GM19240 (cell line): Measurements from ENCODE around the gene ATP1A2.

Experiments
- DNase-seq: peaks from one replicate; pipeline ENCODE4 v3.0.0; 2011; ENCODE audit warnings: low spot score; ENCODE audit not compliant: insufficient read length

ATP1A2 gene

DNA sequence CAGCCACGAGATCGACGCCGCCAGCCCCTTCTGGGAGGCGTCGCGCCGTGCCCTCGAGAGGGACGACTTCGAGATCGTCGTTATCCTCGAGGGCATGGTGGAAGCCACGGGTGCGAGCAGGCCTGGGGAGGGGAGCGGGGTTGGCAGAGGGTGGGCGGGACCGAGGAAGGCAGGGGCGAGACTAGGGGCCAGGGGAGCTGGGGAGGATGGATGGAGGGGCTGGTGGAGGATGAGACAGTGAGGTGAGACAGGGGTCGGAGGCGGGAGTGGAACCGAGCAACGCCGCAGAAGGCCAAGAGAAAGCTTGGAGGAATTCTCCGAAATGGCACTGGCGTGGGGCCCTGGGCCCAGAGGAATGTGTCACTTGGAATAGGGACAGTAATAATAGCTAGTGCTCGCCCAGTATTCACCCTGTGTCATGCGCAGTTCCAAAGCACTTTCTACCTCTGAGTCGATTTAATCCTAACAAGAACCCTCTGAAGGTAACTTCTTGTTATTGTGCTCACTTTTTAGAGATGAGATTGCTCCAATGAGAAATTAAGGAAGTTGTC is 30.7 kb upstream of the ATP1A2 start:
- no peak for DNase-seq

DNA sequence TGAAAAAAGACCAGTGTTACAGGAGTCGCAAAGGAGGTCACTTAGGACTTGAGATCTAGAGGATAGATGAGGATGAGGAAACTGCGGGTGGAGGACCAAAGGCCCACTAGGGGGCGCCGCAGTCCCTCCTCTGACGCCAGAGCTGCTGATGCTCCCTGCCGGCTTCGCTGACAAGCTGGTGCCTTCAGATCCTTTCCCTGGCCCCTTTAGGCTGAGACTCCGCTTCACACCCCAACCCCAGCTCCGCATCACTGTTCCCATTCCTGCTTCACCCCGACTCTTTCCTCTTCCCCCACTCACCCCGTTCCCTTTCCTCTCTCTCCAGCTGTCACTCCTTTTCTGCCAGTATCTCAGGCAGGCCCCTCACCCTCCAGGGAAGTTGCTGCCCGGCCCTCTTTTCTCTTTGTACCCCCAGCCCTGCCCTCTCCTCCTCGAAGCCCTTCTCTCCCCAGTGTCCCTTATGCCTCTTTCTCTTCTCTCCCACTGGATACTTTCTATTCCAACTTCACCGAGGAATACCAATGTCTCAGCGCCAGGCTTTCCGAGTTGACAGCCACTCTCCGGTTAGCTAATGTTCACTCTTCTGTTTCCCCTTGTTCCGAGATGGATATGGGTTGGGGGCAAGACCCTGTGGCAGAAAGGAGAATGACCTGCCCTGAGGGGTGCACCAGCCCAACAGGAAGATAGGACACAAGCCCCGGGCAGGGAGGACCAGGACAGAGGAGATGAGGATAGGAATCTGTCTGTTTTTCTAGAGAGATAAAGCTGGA is 29.7 kb upstream of the ATP1A2 start:
- peak; percentile 93 for DNase-seq

DNA sequence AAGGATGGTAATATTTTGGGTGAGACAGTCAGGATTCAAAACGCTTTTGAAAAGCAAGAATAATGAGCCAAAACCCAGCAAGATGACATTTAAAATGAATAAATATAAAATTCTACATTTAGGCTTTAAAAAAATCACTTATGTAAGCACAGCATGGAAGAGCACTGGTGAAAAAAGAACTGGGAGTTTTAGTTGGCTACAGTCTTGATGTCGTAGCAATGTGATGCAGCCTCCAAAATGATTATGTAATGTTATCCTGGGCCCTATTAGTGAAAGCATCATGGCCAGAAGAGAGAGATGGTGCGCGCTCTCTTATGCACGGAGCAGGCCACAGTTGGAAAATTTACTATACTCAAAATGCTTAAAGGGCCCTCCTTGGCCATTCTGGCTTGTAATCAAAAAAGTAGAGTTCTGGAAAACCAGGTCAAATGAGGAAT is 29.1 kb upstream of the ATP1A2 start:
- DNase-seq, result no peak

DNA sequence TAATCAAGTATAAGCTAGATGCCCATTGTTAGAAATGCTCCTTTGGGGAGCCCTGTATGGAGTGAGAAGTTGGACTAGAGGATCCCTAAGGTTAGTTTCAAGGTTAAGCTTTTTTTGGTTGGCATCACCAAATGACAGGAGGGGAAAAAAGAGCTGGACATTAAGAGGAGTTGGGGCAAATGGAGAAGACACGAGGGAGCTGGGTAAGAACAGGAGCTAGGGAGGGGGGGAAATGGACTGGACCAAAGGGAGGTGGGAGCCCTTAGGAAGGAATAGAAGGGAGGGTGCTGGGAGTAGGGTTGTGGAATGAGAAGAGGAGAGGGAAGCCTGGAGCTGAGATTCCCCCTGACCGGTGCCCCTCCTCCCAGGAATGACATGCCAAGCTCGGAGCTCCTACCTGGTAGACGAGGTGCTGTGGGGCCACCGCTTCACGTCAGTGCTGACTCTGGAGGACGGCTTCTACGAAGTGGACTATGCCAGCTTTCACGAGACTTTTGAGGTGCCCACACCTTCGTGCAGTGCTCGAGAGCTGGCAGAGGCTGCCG is 28.4 kb upstream of the ATP1A2 start:
- no peak for DNase-seq

DNA sequence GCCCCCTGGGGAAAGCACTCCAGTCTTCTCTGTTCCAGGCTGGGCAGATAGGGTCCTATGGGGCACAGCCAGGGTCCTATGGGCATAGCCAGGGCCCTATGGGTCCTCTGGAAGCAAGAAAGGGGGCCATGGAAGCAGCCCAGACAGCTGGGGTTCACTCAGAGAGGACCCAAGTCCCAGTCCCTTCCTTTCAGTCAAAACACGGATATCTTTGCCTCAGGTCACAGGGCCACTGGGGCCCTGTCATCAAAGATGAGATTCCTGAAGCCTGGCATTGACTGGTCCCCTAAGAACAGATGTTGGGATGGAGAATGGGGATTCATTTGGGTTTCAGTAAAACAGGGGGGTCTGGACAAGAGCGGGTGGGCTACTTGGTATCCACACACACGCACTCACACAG is 25.7 kb upstream of the ATP1A2 start:
- no peak for DNase-seq

DNA sequence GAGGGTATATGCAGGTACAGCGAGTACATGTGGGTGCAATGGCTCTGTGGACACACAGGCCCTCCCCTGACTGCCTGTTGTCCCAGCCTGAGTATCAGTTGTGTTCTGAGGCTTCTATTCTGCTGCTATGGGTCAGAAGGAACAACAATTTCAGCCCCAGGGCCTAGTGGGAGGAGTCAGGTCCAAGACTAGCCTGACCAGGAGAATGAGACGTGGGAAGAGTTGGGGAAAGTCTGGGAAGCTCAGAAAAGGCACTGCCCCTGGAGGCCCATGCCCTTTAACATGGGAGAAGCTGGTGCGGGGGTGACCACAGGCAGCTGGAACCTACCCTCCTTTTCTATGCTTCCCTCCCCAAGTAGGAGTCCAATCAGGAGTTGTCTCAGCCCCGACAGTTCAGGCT is 24.8 kb upstream of the ATP1A2 start:
- DNase-seq, result no peak

DNA sequence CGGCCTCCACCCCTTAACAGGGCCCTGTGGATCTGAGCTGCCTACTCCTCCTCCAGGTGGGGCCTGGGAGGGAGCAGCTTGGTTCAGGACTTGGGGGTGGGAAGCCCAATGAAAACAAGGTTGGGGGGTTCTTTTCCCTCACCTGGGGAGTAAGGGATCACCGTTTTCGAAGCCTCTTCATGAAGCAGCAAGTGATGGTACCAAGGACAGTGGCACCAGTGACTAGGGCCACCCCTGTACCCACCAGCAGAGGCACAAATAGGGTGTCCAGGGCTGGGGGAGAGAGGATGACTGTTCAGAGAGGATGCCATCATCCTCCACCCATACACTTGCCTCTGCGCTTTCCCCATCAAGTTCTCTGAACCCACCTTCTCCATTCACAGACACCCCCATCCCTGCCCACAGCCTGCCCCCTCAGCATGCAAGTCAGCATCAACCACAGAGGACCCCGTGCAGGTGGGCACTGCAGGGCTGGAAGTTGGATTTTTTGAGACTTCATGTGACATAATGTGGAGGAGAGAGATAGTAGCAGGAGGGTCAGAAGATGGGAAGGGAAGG is 23.8 kb upstream of the ATP1A2 start:
- no peak for DNase-seq

DNA sequence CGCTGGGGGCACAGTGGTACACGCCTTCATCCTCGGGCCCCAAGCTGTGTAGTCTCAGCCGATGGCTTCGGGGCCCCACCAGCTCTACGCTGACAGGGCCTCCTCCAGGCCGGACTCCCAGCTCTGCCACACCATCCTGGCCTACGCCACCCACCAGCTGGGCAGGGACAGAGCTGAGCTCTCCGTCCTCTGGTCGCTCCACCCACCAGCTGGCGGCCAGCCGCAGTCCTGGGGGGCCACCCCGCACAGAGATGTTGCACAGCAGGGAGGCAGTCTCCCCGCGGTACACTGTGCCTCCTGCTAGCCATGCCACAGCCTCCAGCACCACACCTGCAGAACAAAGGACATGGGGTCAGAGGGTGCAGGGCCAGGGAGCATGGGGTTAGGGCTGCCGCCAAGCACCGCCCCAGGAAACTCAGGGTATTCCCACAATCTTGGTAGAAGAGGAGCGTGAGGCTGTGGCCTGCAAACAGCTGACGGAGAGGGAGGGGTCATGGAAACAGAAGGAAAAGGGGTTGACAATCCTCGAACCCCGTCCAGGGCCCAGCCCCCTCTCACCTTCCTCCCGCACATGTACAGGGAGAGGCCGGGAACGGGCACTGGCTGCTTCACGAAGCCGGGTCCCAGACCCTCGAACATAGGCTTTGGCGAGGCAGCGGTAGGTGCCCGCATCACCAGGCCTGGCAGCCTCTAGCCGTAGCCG is 23.0 kb upstream of the ATP1A2 start:
- no peak for DNase-seq

DNA sequence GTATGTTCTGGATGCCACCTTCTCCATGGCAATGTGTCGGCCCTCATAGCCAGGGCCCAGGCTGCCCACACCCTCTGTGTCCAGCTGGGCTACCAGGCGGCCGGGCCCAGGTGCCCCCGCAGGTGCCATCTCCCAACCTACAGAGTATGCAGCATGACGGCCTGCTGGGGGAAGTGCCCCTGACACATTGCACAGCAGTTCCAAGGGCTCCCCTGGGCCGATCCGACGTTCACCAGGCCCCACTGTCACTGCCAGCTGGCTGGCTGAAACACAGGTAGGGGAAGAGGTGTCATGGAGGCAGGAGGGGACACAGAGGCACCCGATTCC is 22.5 kb upstream of the ATP1A2 start:
- DNase-seq, result no peak

DNA sequence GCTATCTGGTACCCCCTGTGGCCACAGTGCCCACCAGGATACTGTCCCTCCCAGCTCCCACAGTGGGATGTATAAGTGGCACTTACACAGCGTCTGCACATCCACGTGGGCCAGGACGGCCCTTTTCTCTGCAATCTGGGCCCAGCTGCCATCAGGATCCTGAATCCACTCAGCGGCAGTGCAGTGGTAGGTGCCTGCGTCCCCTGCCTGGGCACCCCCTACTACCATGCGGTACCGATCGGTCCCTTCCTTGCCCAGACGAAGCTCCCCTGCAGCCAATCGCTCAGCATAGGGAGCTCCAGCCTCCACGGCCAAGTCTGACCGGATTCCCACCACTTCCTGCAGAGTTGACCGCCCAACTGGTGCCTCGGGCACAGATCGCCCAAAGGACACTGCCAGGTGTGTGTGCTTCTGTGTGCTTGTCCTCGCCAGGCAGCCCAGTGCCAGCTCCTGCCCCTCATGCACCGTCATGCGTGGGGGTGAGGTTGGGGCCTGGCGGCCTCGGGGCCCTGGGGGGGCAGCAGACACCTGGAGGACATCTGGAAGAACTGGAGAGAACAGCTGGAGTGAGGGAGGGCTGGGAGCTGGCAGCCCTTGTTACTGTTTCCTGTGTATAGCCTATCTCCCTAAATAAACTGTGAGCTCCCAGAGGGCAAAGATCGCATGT is 21.8 kb upstream of the ATP1A2 start:
- no peak for DNase-seq

DNA sequence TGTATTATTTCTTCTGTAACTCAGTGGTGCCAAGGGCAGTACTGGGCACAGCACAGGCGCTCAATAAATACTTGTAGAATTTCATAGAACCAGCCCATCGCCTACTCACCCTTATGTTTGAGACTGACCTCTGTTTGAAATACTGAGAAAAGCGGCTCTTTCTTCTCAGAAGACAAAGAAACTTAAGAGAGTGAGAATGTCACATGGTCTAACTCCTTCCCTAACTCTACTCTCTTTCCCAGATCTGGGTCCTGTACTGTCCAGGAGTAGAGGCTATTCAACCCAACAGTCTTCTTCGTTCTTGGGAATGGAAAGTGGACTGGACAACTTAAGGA is 21.3 kb upstream of the ATP1A2 start:
- no peak for DNase-seq

DNA sequence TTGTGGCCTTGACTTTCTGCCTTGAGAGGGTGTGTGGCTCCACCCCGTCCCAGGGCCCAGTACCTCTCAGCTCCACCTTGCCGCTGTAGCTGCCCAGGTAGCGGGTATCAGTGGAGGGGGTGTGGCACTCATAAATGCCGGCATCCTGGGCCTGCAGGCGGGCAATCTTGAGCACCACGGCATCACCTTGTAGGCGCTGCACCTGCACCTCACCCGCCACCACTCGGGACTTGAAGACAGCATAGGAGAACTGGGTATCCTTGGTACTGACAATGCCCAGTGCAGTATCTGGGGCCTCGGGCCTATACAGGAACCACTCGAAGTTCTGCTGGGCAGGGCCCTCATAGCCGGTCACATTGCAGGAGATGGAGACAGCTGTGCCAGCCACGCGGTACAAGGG is 20.8 kb upstream of the ATP1A2 start:
- no peak for DNase-seq

DNA sequence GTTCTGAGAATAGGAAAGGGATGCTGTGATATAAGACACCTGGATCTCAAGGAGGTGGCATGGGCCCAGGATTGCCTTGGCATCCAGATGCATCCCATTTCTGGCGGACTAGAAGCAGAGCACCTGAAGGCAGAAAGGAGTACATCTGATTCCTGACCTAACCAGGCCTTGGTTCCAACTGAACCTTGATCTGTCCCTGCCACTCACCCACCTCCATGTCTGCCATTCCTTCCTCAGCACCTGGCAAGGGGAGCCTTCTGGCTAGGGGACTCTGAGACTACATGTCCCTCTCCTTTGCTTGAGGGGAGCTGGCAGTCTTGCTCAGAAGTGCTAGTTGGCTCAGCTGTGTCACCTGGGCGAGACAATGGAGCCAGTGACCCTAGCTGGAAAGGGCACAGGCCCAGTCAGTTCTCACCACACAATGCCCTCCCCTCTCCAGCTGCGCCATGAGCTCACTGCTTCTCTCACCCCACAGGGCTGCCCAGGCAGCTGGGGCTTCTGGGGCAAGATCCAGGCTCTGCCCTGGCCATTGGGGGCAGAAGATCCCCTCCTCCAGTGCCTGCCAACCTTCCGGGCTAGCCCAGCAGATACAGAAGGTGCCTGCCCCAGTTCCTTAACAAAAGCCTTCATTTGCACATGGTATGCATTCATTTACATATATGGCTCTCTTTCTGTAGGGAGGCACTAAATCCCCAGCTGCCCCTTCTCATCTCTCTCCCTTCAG is 20.0 kb upstream of the ATP1A2 start:
- no peak for DNase-seq

DNA sequence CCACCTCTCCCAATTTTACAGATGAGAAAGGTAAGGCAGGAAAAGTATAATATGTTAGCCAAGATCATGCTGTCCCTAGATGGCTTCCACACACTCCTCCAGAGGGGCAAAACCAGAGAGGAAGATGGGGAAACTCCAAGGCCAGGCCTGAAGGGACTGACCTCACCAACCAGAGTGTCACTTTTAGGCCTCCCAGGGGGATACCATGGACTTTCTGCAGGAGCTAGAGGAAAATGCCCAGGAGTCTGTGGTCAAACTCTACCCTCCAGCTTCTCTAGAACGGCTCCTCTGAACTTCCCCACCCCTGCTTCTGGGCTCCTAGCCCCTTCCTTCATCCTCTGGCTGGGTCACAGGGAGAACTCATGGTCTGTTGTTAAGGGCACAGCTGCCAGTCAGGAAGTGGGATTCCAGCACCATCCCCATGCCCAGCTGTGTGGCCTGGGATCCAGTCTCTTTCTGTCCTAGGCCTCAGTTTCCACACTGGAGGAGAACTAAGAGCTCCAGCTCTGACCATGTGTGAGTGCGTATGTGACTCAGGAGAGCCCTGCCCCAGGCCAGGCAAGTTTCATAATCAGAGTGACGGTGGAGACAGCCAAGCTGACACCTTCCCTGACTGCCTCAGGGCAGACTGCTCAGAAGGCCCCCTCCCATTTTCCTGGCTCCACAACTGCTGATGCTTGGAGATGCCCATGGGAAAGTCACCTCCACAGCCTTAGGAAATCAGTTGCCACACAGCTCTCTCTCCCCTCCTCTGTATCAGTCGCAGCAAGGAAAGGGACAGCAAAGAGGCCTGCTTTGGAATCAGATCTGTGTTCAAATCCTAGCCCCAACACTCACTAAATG is 19.1 kb upstream of the ATP1A2 start:
- no peak for DNase-seq

DNA sequence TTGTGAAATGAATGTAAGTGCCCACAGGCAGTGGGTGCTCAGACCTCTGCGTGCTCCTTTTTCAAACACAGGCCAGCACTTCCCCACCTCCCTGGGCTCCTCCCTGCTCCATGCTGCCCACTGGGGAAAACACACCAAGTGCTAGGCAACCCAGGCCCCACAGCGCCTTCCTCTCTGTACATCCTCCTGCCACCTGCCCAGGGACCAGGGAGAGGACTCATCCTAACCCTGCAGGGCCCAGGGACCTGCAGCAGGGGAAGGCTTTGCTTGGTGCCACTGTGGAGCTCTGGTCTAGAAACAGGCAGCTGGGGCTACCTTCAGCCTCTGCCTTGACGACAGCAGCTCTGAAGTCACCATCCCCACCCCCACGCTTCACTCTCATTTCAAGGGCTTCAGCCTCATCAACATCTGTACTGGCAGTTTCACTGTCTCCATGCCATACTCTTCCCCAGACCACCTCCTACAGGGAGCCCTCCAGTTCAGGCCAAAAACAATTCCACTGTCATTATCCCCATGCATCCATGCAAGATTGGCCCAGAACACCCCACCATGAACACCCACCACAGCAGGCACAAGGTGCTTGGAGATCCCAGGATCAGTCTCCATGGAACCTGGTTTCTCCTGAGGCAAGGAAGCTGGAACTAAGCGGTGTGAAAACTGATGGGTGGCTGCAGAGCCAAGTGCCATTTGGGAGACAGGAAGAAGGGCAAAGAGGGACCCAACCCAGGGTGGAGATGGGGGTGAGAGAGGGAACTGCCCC is 18.2 kb upstream of the ATP1A2 start:
- no peak for DNase-seq

DNA sequence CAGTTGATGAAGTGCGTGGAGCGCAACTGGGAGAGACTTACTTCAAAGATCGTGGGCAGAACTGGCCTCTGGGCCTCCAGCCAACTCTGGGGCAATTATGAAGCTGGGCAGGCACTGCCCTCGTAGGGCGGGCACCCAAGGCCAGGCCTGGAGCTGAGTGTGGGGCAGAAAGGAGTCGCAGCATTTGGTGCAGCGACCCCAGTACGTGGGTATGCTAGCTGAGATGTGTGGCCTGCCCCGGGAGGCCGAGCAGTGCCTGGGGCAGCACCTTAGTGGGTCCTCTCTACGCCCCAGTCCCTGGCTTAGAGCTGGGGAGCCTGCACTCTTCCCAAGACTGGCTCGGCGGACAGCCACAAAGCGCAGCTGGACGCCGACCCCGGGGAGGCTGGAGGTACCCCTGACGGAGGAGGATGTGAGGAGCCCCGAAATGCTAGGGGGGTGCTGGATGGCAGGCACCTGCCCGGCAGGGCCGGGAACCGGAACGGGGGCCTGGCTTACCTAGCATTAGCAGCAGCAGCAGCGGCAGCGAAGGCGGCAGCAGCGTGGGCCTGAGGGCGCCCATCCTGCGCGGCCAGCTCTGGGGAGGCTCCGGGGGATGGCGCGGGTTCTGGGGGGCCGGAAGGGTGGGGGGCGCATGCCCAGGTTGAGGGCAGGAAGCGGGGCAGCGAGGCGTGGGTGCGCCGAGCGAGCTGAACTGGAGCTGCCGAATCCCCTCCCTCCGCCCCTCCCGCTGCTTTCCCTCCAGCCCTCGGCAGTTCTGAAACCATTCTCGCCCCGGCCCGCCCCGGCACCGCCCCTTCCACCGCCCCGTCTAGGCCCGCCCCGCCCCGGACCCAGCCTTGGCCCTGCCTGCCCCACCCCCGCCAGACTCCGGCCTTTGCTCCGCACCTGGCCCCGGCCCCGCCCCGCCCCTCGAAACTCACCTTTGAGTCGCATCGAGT is 17.4 kb upstream of the ATP1A2 start, which contains the start of gene IGSF8:
Gene IGSF8, minus strand, starts transcription at position 709 of the 941 bp plus-strand sequence. Its CDS starts 147 bp downstream, at position 562.
- peak; percentile 83 for DNase-seq

DNA sequence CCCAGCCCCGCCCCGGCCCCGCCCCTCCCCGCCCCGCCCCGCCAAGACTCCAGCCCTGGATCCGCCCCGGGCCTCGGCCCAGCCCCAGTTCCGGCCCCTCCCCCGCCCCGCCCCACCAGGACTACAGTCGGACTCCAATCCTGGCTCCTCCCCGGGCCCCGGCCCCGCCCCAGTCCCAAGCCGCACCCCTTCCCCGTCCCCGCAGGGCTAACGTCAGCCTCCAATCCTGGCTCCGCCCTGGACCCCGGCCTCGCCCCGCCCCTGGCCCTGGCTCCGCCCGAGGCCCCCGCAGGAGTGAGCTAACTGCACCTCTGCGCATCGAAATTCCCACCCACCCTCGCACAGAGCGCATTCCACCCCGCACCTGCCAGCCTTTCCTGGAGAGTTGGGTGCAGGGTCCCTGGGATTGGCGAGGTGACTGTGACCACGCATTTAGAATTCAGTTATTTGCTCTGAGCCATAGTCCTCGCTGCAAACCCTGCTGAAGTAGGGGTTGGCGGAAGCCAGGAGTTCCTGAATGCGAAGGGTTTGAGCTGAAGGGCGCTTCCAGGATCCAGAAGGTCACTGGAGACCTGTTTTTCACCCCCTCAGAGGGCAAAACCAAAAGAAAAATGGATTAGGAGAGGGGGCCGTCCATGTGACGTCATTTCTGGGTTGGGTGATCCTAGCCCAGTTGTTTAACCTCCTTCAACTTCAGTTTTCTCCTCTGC is 16.6 kb upstream of the ATP1A2 start:
- DNase-seq, result peak; percentile 93
